K562 (cell line): ENCODE data around the gene NDUFAF3. TPM values are rescaled to one million over a fixed set of nuclear protein-coding genes. Genes with fewer than 3 reads are reported as not detected.

Experiments used
- ATAC-seq: fragments of 200-7000 bp; cut with Tn5 transposase; 3 replicates; pipeline ENCODE4 v1.9.1; 2020; ENCODE audit warnings: moderate library complexity
- BruUV-seq: library from RNA; stranded (reverse); fragments of 400-500 nt; replicated peaks from 2 replicates; lab custom pipeline; 2021; lab: Mats Ljungman, UMichigan
- CTCF ChIA-PET: fragments of 300-600 bp; formaldehyde crosslinking; extraction: SDS; loops from one replicate; lab custom pipeline; 2021; ENCODE audit warnings: low intra/inter-chr PET ratio; lab: Yijun Ruan, JAX
- POLR2A ChIA-PET: fragments of 300-600, 350-650 bp; sonication (Branson Sonifier 250); formaldehyde crosslinking; extraction: SDS; loops from one replicate; lab custom pipeline; 2021; ENCODE audit warnings: antibody characterized with exemption, inconsistent platforms; lab: Yijun Ruan, JAX
- DNase-seq, 4 experiments: peaks; one replicate each; pipeline versions ENCODE4 v3.0.0 to v3.0.0-alpha.2; 2011 to 2018; ENCODE audit warnings: low spot score in 3 of 4, mixed read lengths in 3 of 4; ENCODE audit errors: extremely low read depth in 1 of 4
- FAIRE-seq: peaks from 2 replicates; lab custom pipeline; 2011; peaks lifted over from hg19 to GRCh38; lab: Jason Lieb, UNC
- H2AFZ ChIP-seq: 2 replicates; pipeline ENCODE4 v1.6.0; 2011; ENCODE audit warnings: low read depth, low read length, control low read depth, inconsistent platforms
- H3K27ac ChIP-seq: fragments of 200-600 bp; 3 replicates; pipeline ENCODE4 v1.8.0; 2011; ENCODE audit warnings: low read depth, mild to moderate bottlenecking, control low read depth, inconsistent platforms, low read length, moderate library complexity, mixed read lengths; ENCODE audit errors: extremely low read depth
- H3K27me3 ChIP-seq, 2 experiments: fragments of 300-600 bp in 1 of 2; 2 replicates in 1 of 2; 3 replicates in 1 of 2; pipeline versions ENCODE4 v1.6.0 to v1.8.0; 2011; ENCODE audit warnings: inconsistent platforms in 2 of 2, low read length in 2 of 2, mild to moderate bottlenecking in 1 of 2, mixed read lengths in 1 of 2, moderate library complexity in 1 of 2; ENCODE audit not compliant: control insufficient read depth in 2 of 2, insufficient read depth in 2 of 2
- H3K36me3 ChIP-seq: fragments of 300-600 bp; 3 replicates; pipeline ENCODE4 v1.8.0; 2011; ENCODE audit warnings: mild to moderate bottlenecking, low read length, inconsistent platforms; ENCODE audit not compliant: control insufficient read depth, insufficient read depth
- H3K4me1 ChIP-seq, 2 experiments: fragments of 200-600 bp in 1 of 2; replicated peaks in 1 of 2; 2 replicates in 1 of 2; 3 replicates in 1 of 2; pipeline versions ENCODE4 v1.5.1 to v1.8.0; 2011; ENCODE audit warnings: inconsistent platforms in 2 of 2, low read length in 2 of 2, mild to moderate bottlenecking in 1 of 2, mixed read lengths in 1 of 2, moderate library complexity in 1 of 2; ENCODE audit not compliant: control insufficient read depth in 2 of 2, insufficient read depth in 2 of 2
- H3K4me2 ChIP-seq: 2 replicates; pipeline ENCODE4 v1.6.1; 2011; ENCODE audit warnings: low read length, control low read depth, inconsistent platforms, mixed read lengths; ENCODE audit not compliant: insufficient read depth
- H3K4me3 ChIP-seq: fragments of 200-600 bp; sonication (generic), shearing (Covaris generic); 2 replicates; pipeline ENCODE4 v1.5.1; 2016; ENCODE audit warnings: control low read depth, inconsistent platforms
- H3K79me2 ChIP-seq: fragments of 200-600 bp; 3 replicates; pipeline ENCODE4 v1.8.0; 2011; ENCODE audit warnings: low read length, inconsistent platforms; ENCODE audit not compliant: control insufficient read depth, insufficient read depth
- H3K9ac ChIP-seq, 2 experiments: 2 replicates each; pipeline versions ENCODE4 v1.6.0 to v1.6.1; 2011; ENCODE audit warnings: low read depth in 2 of 2, low read length in 2 of 2, control low read depth in 1 of 2, inconsistent platforms in 1 of 2, mild to moderate bottlenecking in 1 of 2, mixed read lengths in 1 of 2; ENCODE audit not compliant: insufficient read depth in 1 of 2
- H3K9me1 ChIP-seq: one replicate; pipeline ENCODE4 v1.6.0; 2011; ENCODE audit warnings: inconsistent platforms, mild to moderate bottlenecking, low read length, moderate library complexity; ENCODE audit not compliant: control insufficient read depth, insufficient read depth
- H3K9me3 ChIP-seq: replicated peaks from 2 replicates; pipeline ENCODE4 v1.5.1; 2011; ENCODE audit warnings: low read depth, low read length, inconsistent platforms; ENCODE audit not compliant: control insufficient read depth, insufficient read depth
- H4K20me1 ChIP-seq: replicated peaks from 2 replicates; pipeline ENCODE4 v1.6.1; 2011; ENCODE audit warnings: low read length, inconsistent platforms, mixed read lengths; ENCODE audit not compliant: control insufficient read depth, insufficient read depth
- TFAM ChIP-seq: fragments of 250-450 bp; sonication (Bioruptor Pico); conservative IDR thresholded peaks from 2 replicates; pipeline ENCODE4 v1.5.0; 2021; ENCODE audit warnings: mild to moderate bottlenecking, moderate library complexity
- YY1 ChIP-seq, 3 experiments: IDR thresholded peaks; 2 replicates each; pipeline ENCODE4 v1.6.1; 2011; ENCODE audit warnings: low read length in 2 of 3, mild to moderate bottlenecking in 2 of 3, moderate library complexity in 2 of 3, borderline replicate concordance in 1 of 3, control low read depth in 1 of 3, low read depth in 1 of 3; ENCODE audit not compliant: insufficient read depth in 3 of 3, insufficient replicate concordance in 2 of 3, control insufficient read depth in 1 of 3, insufficient read length in 1 of 3; ENCODE audit errors: extremely low read depth in 1 of 3
- WGBS: fragments of 100-300 bp; shearing (Covaris generic); methylation state at CpG from one replicate; pipeline ENCODE4 v1.1.6; 2016; ENCODE audit warnings: low coverage, mixed read lengths; ENCODE audit not compliant: insufficient coverage; ENCODE audit errors: missing lambda C conversion rate; 5-methylcytosine and 5-hydroxymethylcytosine counted together
- in situ Hi-C: fragments of 300-500 bp; cut with MboI; formaldehyde crosslinking; loops from 4 replicates; pipeline ENCODE4 v1.15.0; 2018; ENCODE audit warnings: inconsistent platforms, mixed read lengths
- intact Hi-C: fragments of 100-400 bp; cut with micrococcal nuclease; formaldehyde crosslinking; loops from 2 replicates; pipeline ENCODE4 v1.14.2; 2022
- polyA plus RNA-seq, 8 experiments: library from polyadenylated mRNA; depleted of rRNA in 4 of 8; stranded (reverse) in 5 of 8; unstranded in 3 of 8; fragments of >200 nt; fragmentation: Nextera tagmentation in 2 of 8; fragmentation: Illumina TruSeq in 1 of 8; extraction: Ambion mirVana in 2 of 8; extraction: Trizol in 1 of 8; gene quantifications; 2 replicates each; pipeline versions ENCODE4 v1.2.1 to v1.2.3, GENCODE V29; 2011 to 2014; ENCODE audit warnings: inconsistent platforms in 1 of 8, missing spikeins in 1 of 8
- total RNA-seq, 7 experiments: library from RNA; depleted of rRNA in 6 of 7; stranded (reverse); fragments of >200 nt in 6 of 7; fragmentation: Illumina TruSeq in 2 of 7; extraction: Trizol in 2 of 7; gene quantifications; 2 replicates each; pipeline versions ENCODE4 v1.2.1 to v1.2.3, GENCODE V29; 2011 to 2021; ENCODE audit warnings: low replicate concordance in 1 of 7

Gene NDUFAF3
- total and polyA plus RNA-seq, 9 of the 15 experiments (the other 6 are each of a cell fraction or from before 2014, with no cell fraction given) = 17.0 to 127 (median 36.3) TPM

DNA sequence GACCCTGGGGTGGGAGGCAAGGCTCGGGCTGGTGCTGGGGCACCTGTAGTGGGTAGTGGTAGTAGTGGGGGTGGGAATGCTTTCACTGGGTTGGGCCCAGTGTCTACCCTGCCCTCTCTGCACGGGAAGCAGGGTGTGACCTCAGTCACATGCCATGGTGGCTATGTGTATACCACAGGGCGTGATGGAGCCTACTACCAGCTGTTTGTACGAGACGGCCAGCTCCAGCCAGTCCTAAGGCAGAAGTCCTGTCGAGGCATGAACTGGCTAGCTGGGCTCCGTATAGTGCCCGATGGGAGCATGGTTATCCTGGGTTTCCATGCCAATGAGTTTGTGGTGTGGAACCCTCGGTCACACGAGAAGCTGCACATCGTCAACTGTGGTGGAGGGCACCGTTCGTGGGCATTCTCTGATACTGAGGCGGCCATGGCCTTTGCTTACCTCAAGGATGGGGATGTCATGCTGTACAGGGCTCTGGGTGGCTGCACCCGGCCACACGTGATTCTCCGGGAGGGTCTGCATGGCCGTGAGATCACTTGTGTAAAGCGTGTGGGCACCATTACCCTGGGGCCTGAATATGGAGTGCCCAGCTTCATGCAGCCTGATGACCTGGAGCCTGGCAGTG is 8.7 kb upstream of the NDUFAF3 start:
- Histone ChIP-seq H3K4me3 (no peak overlapping the region), H3K27ac (no peak overlapping the region), H3K27me3 (no peaks in the 10 kb centered on the region), H3K4me2 (no peak overlapping the region), H3K9ac (peak overlapping the region in 1 of 2 experiments; percentile 28; a peak in 1 of 4 replicates), H2AFZ (no peak overlapping the region), H3K36me3 (peaks cover 59% of the 10 kb centered on the region; the same call in 2 of the 3 replicates), H4K20me1 (peaks cover 25% of the 10 kb centered on the region), H3K9me1 (peaks cover 8% of the 10 kb centered on the region), H3K79me2 (peaks cover 50% of the 10 kb centered on the region), H3K9me3 (no peaks in the 10 kb centered on the region), H3K4me1 (peaks cover 11 to 35% of the 10 kb centered on the region in 2 experiments; a peak in 4 of 5 replicates)
- WGBS = 92% methylated on average over 16 of the region's 19 CpGs
- in situ Hi-C loops (no loop called here), intact Hi-C loops (no loop called here)
- ChIA-PET POLR2A (interaction anchor here (0.7 to 1.1 kb wide), 2 partner anchors 9 to 16 kb away, joined by 4 to 7 read pairs; partner anchors contain the start of genes IMPDH2 and NDUFAF3), CTCF (interaction anchor here (0.5 kb wide), 1 partner anchor 658 kb away, joined by 7 read pairs; no protein-coding TSS in a partner anchor)
- TF ChIP-seq TFAM (CRISPR knock-in tag) (no peak), YY1 (IDR thresholded peaks at IDR 0.05; ENCODE audit: borderline replicate concordance in 1 of 3, control insufficient read depth in 1 of 3, extremely low read depth in 1 of 3, insufficient read depth in 3 of 3, insufficient read length in 1 of 3, insufficient replicate concordance in 2 of 3, low read depth in 1 of 3, low read length in 2 of 3) (no peak)
- BruUV-seq = no TSS peak
- no peak for ATAC-seq
- DNase-seq = no peak
- no peak for FAIRE-seq
